NCI-H128 (cell line): ENCODE results near the gene FKBP8.
A peak's percentile ranks its signal among the peaks of the same experiment; 100 is the strongest.
"Not testable (repeated sequence)": the region's sequence is repeated elsewhere in the genome, so short reads cannot be mapped to it uniquely, and the experiment has no call there.

ENCODE experiments used
- DNase-seq: peaks from one replicate; lab custom pipeline; 2025; ENCODE audit not compliant: unreplicated experiment; lab: John Stamatoyannopoulos, UW

Gene FKBP8

GRCh38 chr19:18542941-18543813, at the start of gene FKBP8:
FKBP8 (minus strand) TSS chr19:18543573; CDS start chr19:18541970, 1,603 bp downstream.
- peak; percentile 83 for DNase-seq

- DNase-seq, result not testable (repeated sequence)
Measured at GRCh38 chr19:18592732-18593131, 49.4 kb upstream of the FKBP8 start.

GRCh38 chr19:18591735-18592385, 48.5 kb upstream of the FKBP8 start:
- no peak for DNase-seq

GRCh38 chr19:18590273-18591272, 47.2 kb upstream of the FKBP8 start:
- no peak for DNase-seq

GRCh38 chr19:18589380-18590272, 46.3 kb upstream of the FKBP8 start:
- no peak for DNase-seq

- peak; percentile 62 for DNase-seq
Measured at GRCh38 chr19:18588611-18589379, 45.4 kb upstream of the FKBP8 start, which contains the start of gene REX1BD. REX1BD (plus strand) TSS chr19:18588798; CDS start chr19:18588802, 4 bp downstream.

- no peak for DNase-seq
Measured at GRCh38 chr19:18587962-18588610, 44.7 kb upstream of the FKBP8 start.

GRCh38 chr19:18587561-18587960, 44.2 kb upstream of the FKBP8 start:
- no peak for DNase-seq

GRCh38 chr19:18586306-18586705, 42.9 kb upstream of the FKBP8 start:
- no peak for DNase-seq

- no peak for DNase-seq
Measured at GRCh38 chr19:18580311-18580710, 36.9 kb upstream of the FKBP8 start.

- DNase-seq, result no peak
Measured at GRCh38 chr19:18577365-18577914, 34.1 kb upstream of the FKBP8 start.

GRCh38 chr19:18576383-18576782, 33.0 kb upstream of the FKBP8 start:
- no peak for DNase-seq

GRCh38 chr19:18574691-18575291, 31.4 kb upstream of the FKBP8 start:
- DNase-seq, result no peak

- peak; percentile 98 for DNase-seq
Measured at GRCh38 chr19:18571564-18572344, 28.4 kb upstream of the FKBP8 start, which contains the start of gene UBA52. UBA52 (plus strand) TSS chr19:18571857; CDS start chr19:18573301, 1,444 bp downstream.

GRCh38 chr19:18568367-18568766, 25.0 kb upstream of the FKBP8 start:
- no peak for DNase-seq

- DNase-seq, result no peak
Measured at GRCh38 chr19:18566953-18567352, 23.6 kb upstream of the FKBP8 start.

GRCh38 chr19:18562086-18562485, 18.7 kb upstream of the FKBP8 start:
- no peak for DNase-seq
